Esophagus muscularis mucosa (tissue), 3 donors: Measurements from ENCODE around the gene RIMS3.

Source experiments
- POLR2AphosphoS5 ChIP-seq, 2 donors: sonication (generic); formaldehyde crosslinking; IDR thresholded peaks; one replicate each; pipeline ENCODE4 v1.6.1; 2017; ENCODE audit warnings: antibody characterized with exemption in 2 of 2
- TF ChIP-seq, protein P1 (sequence below), 3 experiments: fragments of 200-600 bp in 2 of 3; fragments of 450-650 bp in 1 of 3; sonication (generic) in 2 of 3; IDR thresholded peaks; one replicate each; pipeline ENCODE4 v1.5.1; 2017 to 2019; ENCODE audit warnings: antibody characterized with exemption in 3 of 3, mild to moderate bottlenecking in 2 of 3, moderate library complexity in 1 of 3

GRCh38 chr1:40684669-40685068 is 19.2 kb upstream of the RIMS3 start:
- no peak for TF ChIP-seq POLR2AphosphoS5 (IDR thresholded peaks at IDR 0.05)
- TF ChIP-seq, protein P1, sequence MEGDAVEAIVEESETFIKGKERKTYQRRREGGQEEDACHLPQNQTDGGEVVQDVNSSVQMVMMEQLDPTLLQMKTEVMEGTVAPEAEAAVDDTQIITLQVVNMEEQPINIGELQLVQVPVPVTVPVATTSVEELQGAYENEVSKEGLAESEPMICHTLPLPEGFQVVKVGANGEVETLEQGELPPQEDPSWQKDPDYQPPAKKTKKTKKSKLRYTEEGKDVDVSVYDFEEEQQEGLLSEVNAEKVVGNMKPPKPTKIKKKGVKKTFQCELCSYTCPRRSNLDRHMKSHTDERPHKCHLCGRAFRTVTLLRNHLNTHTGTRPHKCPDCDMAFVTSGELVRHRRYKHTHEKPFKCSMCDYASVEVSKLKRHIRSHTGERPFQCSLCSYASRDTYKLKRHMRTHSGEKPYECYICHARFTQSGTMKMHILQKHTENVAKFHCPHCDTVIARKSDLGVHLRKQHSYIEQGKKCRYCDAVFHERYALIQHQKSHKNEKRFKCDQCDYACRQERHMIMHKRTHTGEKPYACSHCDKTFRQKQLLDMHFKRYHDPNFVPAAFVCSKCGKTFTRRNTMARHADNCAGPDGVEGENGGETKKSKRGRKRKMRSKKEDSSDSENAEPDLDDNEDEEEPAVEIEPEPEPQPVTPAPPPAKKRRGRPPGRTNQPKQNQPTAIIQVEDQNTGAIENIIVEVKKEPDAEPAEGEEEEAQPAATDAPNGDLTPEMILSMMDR (IDR thresholded peaks at IDR 0.05), result no peak
